SK-N-SH treated with all-trans-retinoic acid at 6 μM for 48 hours (cell line): ENCODE data around the gene TNFRSF1B.

Source experiments
- ARNTL ChIP-seq: fragments of 450-650 bp; formaldehyde crosslinking; IDR thresholded peaks from 2 replicates; pipeline ENCODE4 v1.5.0; 2020; ENCODE audit warnings: low read depth, mild to moderate bottlenecking, moderate library complexity, borderline replicate concordance
- CREB5 ChIP-seq: fragments of 250-450 bp; sonication (Bioruptor Pico); IDR thresholded peaks from 2 replicates; pipeline ENCODE4 v1.5.1; 2020; ENCODE audit warnings: low read depth, mild to moderate bottlenecking, moderate library complexity
- ESRRG ChIP-seq: fragments of 250-450 bp; sonication (Bioruptor Pico); IDR thresholded peaks from 2 replicates; pipeline ENCODE4 v1.6.1; 2021; ENCODE audit warnings: mild to moderate bottlenecking
- ISL1 ChIP-seq: fragments of 250-450 bp; sonication (Bioruptor Pico); IDR thresholded peaks from 2 replicates; pipeline ENCODE4 v2.1.2; 2022; ENCODE audit warnings: mild to moderate bottlenecking, moderate library complexity
- PATZ1 ChIP-seq: fragments of 250-450 bp; sonication (Bioruptor Pico); IDR thresholded peaks from 2 replicates; pipeline ENCODE4 v1.8.0; 2020; ENCODE audit warnings: mild to moderate bottlenecking, moderate library complexity, borderline replicate concordance
- PPARA ChIP-seq: fragments of 250-450 bp; sonication (Bioruptor Pico); IDR thresholded peaks from 2 replicates; pipeline ENCODE4 v1.5.0; 2020; ENCODE audit warnings: mild to moderate bottlenecking, borderline replicate concordance
- RARB ChIP-seq: fragments of 250-450 bp; sonication (Bioruptor Pico); IDR thresholded peaks from 2 replicates; pipeline ENCODE4 v1.8.0; 2021; ENCODE audit warnings: mild to moderate bottlenecking, moderate library complexity
- TOX ChIP-seq: fragments of 250-450 bp; sonication (Bioruptor Pico); IDR thresholded peaks from 2 replicates; pipeline ENCODE4 v1.8.0; 2021; ENCODE audit warnings: mild to moderate bottlenecking, moderate library complexity, borderline replicate concordance
- TSHZ2 ChIP-seq: fragments of 250-450 bp; sonication (Bioruptor Pico); IDR thresholded peaks from 2 replicates; pipeline ENCODE4 v1.5.0; 2020; ENCODE audit warnings: mild to moderate bottlenecking, moderate library complexity
- ZFP3 ChIP-seq: fragments of 250-450 bp; sonication (Bioruptor Pico); IDR thresholded peaks from 2 replicates; pipeline ENCODE4 v1.5.0; 2020; ENCODE audit warnings: mild to moderate bottlenecking, moderate library complexity
- ZFP30 ChIP-seq: fragments of 450-650 bp; formaldehyde crosslinking; IDR thresholded peaks from 2 replicates; pipeline ENCODE4 v1.5.0; 2022; ENCODE audit warnings: mild to moderate bottlenecking, moderate library complexity
- ZNF8 ChIP-seq: fragments of 450-650 bp; formaldehyde crosslinking; IDR thresholded peaks from 2 replicates; pipeline ENCODE4 v1.5.0; 2020; ENCODE audit warnings: mild to moderate bottlenecking, moderate library complexity

- TF ChIP-seq PATZ1 (no peak), ISL1 (CRISPR knock-in tag) (no peak), CREB5 (CRISPR knock-in tag) (no peak), ARNTL (CRISPR knock-in tag) (no peak), ZFP3 (no peak), RARB (CRISPR knock-in tag) (no peak), TSHZ2 (no peak), ZNF8 (no peak), ZFP30 (no peak), PPARA (CRISPR knock-in tag) (no peak), ESRRG (CRISPR knock-in tag) (no peak), TOX (no peak)
Measured at GRCh38 chr1:12142141-12142823, 24.5 kb upstream of the TNFRSF1B start.
